HFFc6 (cell line): ENCODE results near the gene ABCG1. TPM values are rescaled to one million over a fixed set of nuclear protein-coding genes. Genes with fewer than 3 reads are reported as not detected.

Experiments used
- DNase-seq: peaks from one replicate; pipeline ENCODE4 v3.0.0-alpha.2; 2018
- H3K27ac Mint-ChIP-seq: 2 replicates; pipeline ENCODE4 v1.8.0; 2020; ENCODE audit warnings: mild to moderate bottlenecking, mixed read lengths
- H3K27me3 Mint-ChIP-seq: 2 replicates; pipeline ENCODE4 v1.8.0; 2021; ENCODE audit warnings: mild to moderate bottlenecking, moderate library complexity, mixed read lengths; ENCODE audit not compliant: insufficient read depth
- H3K36me3 Mint-ChIP-seq: 2 replicates; pipeline ENCODE4 v1.8.0; 2021; ENCODE audit warnings: low read depth, mixed read lengths
- H3K4me1 Mint-ChIP-seq: 2 replicates; pipeline ENCODE4 v1.8.0; 2020; ENCODE audit warnings: low read depth, mixed read lengths
- H3K4me3 Mint-ChIP-seq: 2 replicates; pipeline ENCODE4 v1.8.0; 2020; ENCODE audit warnings: mild to moderate bottlenecking, moderate library complexity, mixed read lengths
- H3K9me3 Mint-ChIP-seq: 2 replicates; pipeline ENCODE4 v1.8.0; 2020; ENCODE audit warnings: mild to moderate bottlenecking, mixed read lengths
- CTCF ChIP-seq: fragments of 200-600 bp; sonication (generic); IDR thresholded peaks from 2 replicates; pipeline ENCODE4 v1.5.0; 2021; ENCODE audit warnings: antibody characterized with exemption, mild to moderate bottlenecking
- total RNA-seq, 6 experiments: library from RNA; stranded (reverse); fragmentation: NEBNext Ultra II Directional; extraction: Animal tissue kit (Norgen Biotek cat#: 25700); gene quantifications; 2 replicates in 1 of 6; 3 replicates in 5 of 6; pipeline ENCODE4 v1.2.3, GENCODE V29; 2021

The ABCG1 gene
- total RNA-seq, 6 experiments from 2014 or later: not detected

DNA sequence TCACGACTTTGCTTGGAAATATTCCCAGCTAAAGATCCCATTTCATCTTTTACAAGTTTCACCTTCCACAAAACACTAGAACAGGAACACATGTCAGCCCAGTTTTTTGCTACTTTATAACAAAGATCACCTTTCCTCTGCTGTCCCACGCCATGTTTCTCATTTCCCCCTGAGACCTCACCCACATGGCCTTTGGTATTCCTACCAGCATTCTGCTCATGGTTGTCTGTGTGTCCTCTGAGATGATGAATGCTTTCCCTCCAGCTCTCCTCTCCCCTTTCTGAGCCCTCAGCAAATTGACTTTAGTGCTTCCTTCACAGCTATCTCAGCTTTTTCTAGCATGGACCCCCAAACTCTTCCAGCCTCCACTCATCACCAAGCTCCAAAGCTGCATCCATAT, 32.3 kb upstream of the ABCG1 start:
- Mint-ChIP-seq H3K4me3 (no peak overlapping the region), H3K27ac (no peak overlapping the region), H3K36me3 (no peaks in the 10 kb centered on the region), H3K4me1 (no peaks in the 10 kb centered on the region), H3K9me3 (peaks cover 4% of the 10 kb centered on the region; the same call in 1 of the 2 replicates), H3K27me3 (peaks cover 7% of the 10 kb centered on the region)
- TF ChIP-seq CTCF: no peak
- no peak for DNase-seq

DNA sequence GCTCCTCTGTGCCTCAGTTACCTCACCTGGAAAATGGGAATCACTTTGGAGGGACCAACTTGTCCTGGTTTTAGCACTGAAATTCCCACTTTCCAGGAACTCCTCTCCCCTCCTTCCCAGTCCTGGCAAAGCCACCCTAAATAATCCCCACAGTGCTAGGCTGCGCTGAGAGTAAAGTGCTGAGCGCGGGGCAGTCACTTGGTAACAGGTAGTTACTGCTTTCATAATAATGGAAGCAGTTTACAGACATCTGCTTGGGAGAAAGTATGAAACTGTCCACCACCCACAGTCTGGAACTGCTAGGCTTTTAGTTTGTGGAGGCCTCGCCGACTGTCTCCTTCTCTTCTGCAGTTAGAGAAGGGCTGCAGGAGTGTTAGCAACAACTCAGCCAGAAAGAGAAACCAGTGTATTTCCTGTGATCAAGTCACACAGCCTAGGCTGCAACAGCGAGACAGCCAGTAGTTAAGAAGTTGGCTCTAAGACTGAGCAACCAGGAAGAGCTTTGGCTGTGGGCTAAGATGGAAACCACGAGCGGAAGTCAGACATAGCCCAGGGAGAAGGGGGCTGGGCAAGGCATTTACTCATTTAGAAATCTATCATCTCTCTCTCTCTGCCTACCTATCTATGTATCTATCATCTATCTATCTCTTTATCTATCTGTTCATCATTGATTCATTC, 30.8 kb upstream of the ABCG1 start:
- Mint-ChIP-seq H3K27me3 (peaks cover 15% of the 10 kb centered on the region), H3K9me3 (peaks cover 4% of the 10 kb centered on the region; the same call in 1 of the 2 replicates), H3K27ac (no peak overlapping the region), H3K36me3 (no peaks in the 10 kb centered on the region), H3K4me1 (no peaks in the 10 kb centered on the region), H3K4me3 (no peak overlapping the region)
- no peak for DNase-seq
- no peak for TF ChIP-seq CTCF

DNA sequence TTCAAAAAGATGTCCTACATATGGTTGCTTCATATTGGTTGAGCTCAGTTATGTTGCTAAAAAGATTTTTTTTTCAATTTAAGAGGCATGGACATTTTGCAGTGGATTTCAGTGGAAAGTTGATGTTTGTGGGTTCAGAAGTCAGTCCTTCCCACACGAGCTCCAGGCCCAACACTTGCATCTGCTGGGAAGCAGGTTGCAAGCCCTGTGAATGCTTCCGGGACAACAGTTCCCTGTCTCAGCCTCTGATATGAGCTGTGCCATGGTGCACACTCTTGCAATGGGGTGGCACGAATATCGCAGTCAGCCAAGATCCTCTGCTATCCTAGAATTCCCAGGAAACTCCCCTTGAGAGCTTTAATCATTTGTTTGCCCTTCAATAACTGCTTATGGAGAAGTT, 30.3 kb upstream of the ABCG1 start:
- no peak for DNase-seq
- TF ChIP-seq CTCF: no peak
- Mint-ChIP-seq H3K4me1 (no peaks in the 10 kb centered on the region), H3K36me3 (no peaks in the 10 kb centered on the region), H3K4me3 (no peak overlapping the region), H3K27me3 (peaks cover 15% of the 10 kb centered on the region), H3K27ac (no peak overlapping the region), H3K9me3 (peaks cover 4% of the 10 kb centered on the region; the same call in 1 of the 2 replicates)

DNA sequence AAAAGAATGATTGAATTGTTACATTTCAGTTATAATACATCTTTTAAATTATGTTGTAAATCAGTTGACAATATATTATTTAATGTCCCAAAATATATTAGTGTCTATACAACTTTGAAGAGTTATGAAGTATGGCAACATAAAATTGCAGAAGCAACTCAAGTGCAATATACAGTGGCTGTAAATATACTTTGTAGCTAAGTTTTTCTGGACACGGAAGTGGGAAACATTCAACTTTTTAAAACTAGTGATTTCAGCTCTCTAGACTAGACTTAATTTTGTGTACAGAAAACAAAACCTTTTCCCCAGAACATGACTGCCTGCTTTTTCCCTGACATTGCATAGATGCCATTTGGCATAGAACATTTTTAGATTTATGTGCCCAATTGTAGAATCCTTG, 29.5 kb upstream of the ABCG1 start:
- Mint-ChIP-seq H3K36me3 (no peaks in the 10 kb centered on the region), H3K27ac (no peak overlapping the region), H3K9me3 (peaks cover 4% of the 10 kb centered on the region; the same call in 1 of the 2 replicates), H3K27me3 (peaks cover 15% of the 10 kb centered on the region), H3K4me1 (no peaks in the 10 kb centered on the region), H3K4me3 (no peak overlapping the region)
- DNase-seq: no peak
- TF ChIP-seq CTCF: no peak

DNA sequence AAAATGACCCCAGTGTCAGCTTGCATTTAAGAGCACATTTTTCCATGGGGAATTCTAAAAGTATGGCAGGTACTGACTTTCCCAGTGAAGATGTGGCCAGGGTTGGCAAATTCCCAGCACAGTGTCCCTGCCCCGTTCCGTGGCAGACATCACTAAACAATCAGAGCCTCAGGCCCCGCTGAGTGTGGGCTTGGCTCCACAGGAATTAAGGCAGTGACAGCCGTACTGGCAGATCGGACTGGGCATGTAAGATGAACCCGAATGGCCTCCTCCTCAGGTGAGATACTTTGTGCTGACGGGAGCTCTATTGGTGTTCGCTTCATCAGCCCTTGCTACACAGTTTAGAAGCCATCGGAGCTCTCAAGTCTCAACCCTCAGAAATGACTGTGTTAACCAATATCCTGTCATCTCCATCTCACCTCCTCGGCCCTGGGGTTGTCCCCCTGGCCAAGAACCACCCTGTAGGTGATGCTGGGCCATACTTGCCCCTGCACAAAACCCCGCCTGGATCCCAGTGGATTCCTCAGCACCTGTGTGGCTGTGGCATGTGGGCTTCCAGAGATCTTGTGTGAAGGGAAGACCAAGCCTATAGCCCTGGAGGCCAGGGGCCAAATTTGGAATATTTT, 29.0 kb upstream of the ABCG1 start:
- DNase-seq: no peak
- Mint-ChIP-seq H3K27me3 (peaks cover 15% of the 10 kb centered on the region), H3K4me3 (no peak overlapping the region), H3K9me3 (peaks cover 4% of the 10 kb centered on the region; the same call in 1 of the 2 replicates), H3K36me3 (no peaks in the 10 kb centered on the region), H3K4me1 (no peaks in the 10 kb centered on the region), H3K27ac (no peak overlapping the region)
- TF ChIP-seq CTCF: no peak
